NCI-H2029 (cell line): Measurements from ENCODE around the gene STRIP2.
"Not testable (repeated sequence)": the region's sequence is repeated elsewhere in the genome, so short reads cannot be mapped to it uniquely, and the experiment has no call there.

Source experiments
- DNase-seq: peaks from one replicate; lab custom pipeline; 2025; lab: John Stamatoyannopoulos, UW

Gene STRIP2

GRCh38 chr7:129421717-129422250 lies 12.4 kb upstream of the STRIP2 start:
- DNase-seq = no peak

- no peak for DNase-seq
These were observed 11.5 kb upstream of the STRIP2 start for GRCh38 chr7:129422727-129423126.

- no peak for DNase-seq
These were observed 10.4 kb upstream of the STRIP2 start for GRCh38 chr7:129423700-129424410.

- DNase-seq = no peak
These were observed 7.8 kb upstream of the STRIP2 start for GRCh38 chr7:129426482-129426881.

- no peak for DNase-seq
These were observed 6.6 kb upstream of the STRIP2 start for GRCh38 chr7:129427526-129428045.

- no peak for DNase-seq
These were observed 2.2 kb upstream of the STRIP2 start for GRCh38 chr7:129431911-129432643.

- no peak for DNase-seq
These were observed 565 bp downstream of the STRIP2 start for GRCh38 chr7:129434675-129435318.

GRCh38 chr7:129435414-129435829 lies 1.2 kb downstream of the STRIP2 start:
- no peak for DNase-seq

- DNase-seq = no peak
These were observed 2.2 kb downstream of the STRIP2 start for GRCh38 chr7:129436335-129436923.

- DNase-seq = no peak
These were observed 3.0 kb downstream of the STRIP2 start for GRCh38 chr7:129437190-129437589.

GRCh38 chr7:129438281-129438838 lies 4.1 kb downstream of the STRIP2 start:
- no peak for DNase-seq

- no peak for DNase-seq
These were observed 4.8 kb downstream of the STRIP2 start for GRCh38 chr7:129438839-129439651.

- no peak for DNase-seq
These were observed 5.9 kb downstream of the STRIP2 start for GRCh38 chr7:129439963-129440625.

- no peak for DNase-seq
These were observed 9.4 kb downstream of the STRIP2 start for GRCh38 chr7:129443612-129444011.

- not testable (repeated sequence) for DNase-seq
These were observed 10.5 kb downstream of the STRIP2 start for GRCh38 chr7:129444776-129445175.

- DNase-seq = not testable (repeated sequence)
These were observed 12.7 kb downstream of the STRIP2 start for GRCh38 chr7:129446925-129447324.

- DNase-seq = not testable (repeated sequence)
These were observed 13.2 kb downstream of the STRIP2 start for GRCh38 chr7:129447445-129447844.

GRCh38 chr7:129448608-129449007 lies 14.4 kb downstream of the STRIP2 start:
- DNase-seq = not testable (repeated sequence)

- DNase-seq = no peak
These were observed 16.1 kb downstream of the STRIP2 start for GRCh38 chr7:129450295-129450694.

GRCh38 chr7:129452589-129453231 lies 18.5 kb downstream of the STRIP2 start:
- no peak for DNase-seq
